HepG2 (cell line): ENCODE measurements around the gene TSPYL6. TPM values are rescaled to one million over a fixed set of nuclear protein-coding genes. Genes with fewer than 3 reads are reported as not detected.

Experiments used
- ATAC-seq: fragments of 200-7000 bp; cut with Tn5 transposase; 3 replicates; pipeline ENCODE4 v1.9.1; 2020; ENCODE audit warnings: mild to moderate bottlenecking, moderate library complexity
- BruUV-seq: library from RNA; stranded (reverse); fragments of 400-500 nt; replicated peaks from 2 replicates; lab custom pipeline; 2021; lab: Mats Ljungman, UMichigan
- CTCF ChIA-PET: fragments of 300-600 bp; formaldehyde crosslinking; extraction: SDS; loops from one replicate; lab custom pipeline; 2021; ENCODE audit warnings: low total read pairs, inconsistent platforms, low intra/inter-chr PET ratio; lab: Yijun Ruan, JAX
- POLR2A ChIA-PET: fragments of 350-600 bp; sonication (Branson Sonifier 250); formaldehyde crosslinking; loops from one replicate; lab custom pipeline; 2020; ENCODE audit warnings: antibody characterized with exemption, inconsistent platforms; lab: Yijun Ruan, JAX
- DNase-seq: peaks from one replicate; pipeline ENCODE4 v3.0.0-alpha.2; 2015; ENCODE audit warnings: low spot score
- FAIRE-seq: peaks from 3 replicates; lab custom pipeline; 2011; peaks lifted over from hg19 to GRCh38; lab: Jason Lieb, UNC
- H2AFZ ChIP-seq: one replicate; pipeline ENCODE4 v1.6.1; 2011; ENCODE audit warnings: low read length, inconsistent platforms
- H3K27ac ChIP-seq: fragments of 300-600 bp; 3 replicates; pipeline ENCODE4 v1.8.0; 2011; ENCODE audit warnings: mixed run types, mild to moderate bottlenecking, mixed read lengths, low read length, inconsistent platforms; ENCODE audit not compliant: insufficient read depth; ENCODE audit errors: extremely low read length
- H3K27me3 ChIP-seq, 2 experiments: fragments of 200-600 bp in 1 of 2; 2 replicates in 1 of 2; 3 replicates in 1 of 2; pipeline versions ENCODE4 v1.6.0 to v1.8.0; 2011; ENCODE audit warnings: low read length in 2 of 2, mild to moderate bottlenecking in 2 of 2, moderate library complexity in 2 of 2, inconsistent platforms in 1 of 2; ENCODE audit not compliant: insufficient read depth in 2 of 2, control insufficient read depth in 1 of 2
- H3K36me3 ChIP-seq, 2 experiments: fragments of 200-600 bp in 1 of 2; replicated peaks in 1 of 2; 2 replicates in 1 of 2; 3 replicates in 1 of 2; pipeline versions ENCODE4 v1.5.1 to v1.8.0; 2011; ENCODE audit warnings: low read length in 2 of 2, inconsistent platforms in 1 of 2; ENCODE audit not compliant: insufficient read depth in 2 of 2, control insufficient read depth in 1 of 2
- H3K4me1 ChIP-seq: 2 replicates; pipeline ENCODE4 v1.5.1; 2012; ENCODE audit warnings: low read length, inconsistent platforms; ENCODE audit not compliant: insufficient read depth
- H3K4me2 ChIP-seq: 2 replicates; pipeline ENCODE4 v1.6.0; 2011; ENCODE audit warnings: low read depth, low read length, inconsistent platforms
- H3K4me3 ChIP-seq, 3 experiments: fragments of 200-600 bp in 1 of 3; sonication (generic), shearing (Covaris generic) in 1 of 3; replicated peaks in 1 of 3; 2 replicates each; pipeline ENCODE4 v1.5.1; 2011 to 2016; ENCODE audit warnings: low read length in 3 of 3, inconsistent platforms in 2 of 3, low read depth in 2 of 3, mild to moderate bottlenecking in 2 of 3, control low read depth in 1 of 3, mixed read lengths in 1 of 3; ENCODE audit not compliant: insufficient read depth in 1 of 3
- H3K79me2 ChIP-seq: one replicate; pipeline ENCODE4 v1.6.1; 2011; ENCODE audit warnings: low read length, inconsistent platforms; ENCODE audit not compliant: insufficient read depth
- H3K9ac ChIP-seq: 2 replicates; pipeline ENCODE4 v1.6.0; 2011; ENCODE audit warnings: mild to moderate bottlenecking, low read depth, low read length, inconsistent platforms; ENCODE audit not compliant: insufficient read depth
- H3K9me3 ChIP-seq: 2 replicates; pipeline ENCODE4 v1.5.1; 2012; ENCODE audit warnings: mild to moderate bottlenecking, low read length
- H4K20me1 ChIP-seq: 2 replicates; pipeline ENCODE4 v1.6.0; 2011; ENCODE audit warnings: inconsistent platforms, mild to moderate bottlenecking, low read length, moderate library complexity; ENCODE audit not compliant: insufficient read depth
- ATF3 ChIP-seq: sonication (generic); formaldehyde crosslinking; IDR thresholded peaks from 2 replicates; pipeline ENCODE4 v1.4.0; 2020; ENCODE audit warnings: missing genetic modification reagents
- E2F1 ChIP-seq: sonication (generic); formaldehyde crosslinking; IDR thresholded peaks from 2 replicates; pipeline ENCODE4 v1.5.0; 2020; ENCODE audit warnings: missing genetic modification reagents
- EP300 ChIP-seq, 3 experiments: sonication (generic) in 1 of 3; formaldehyde crosslinking in 1 of 3; IDR thresholded peaks; 2 replicates each; pipeline versions ENCODE4 v1.5.1 to v1.6.1; 2011 to 2020; ENCODE audit warnings: low read depth in 2 of 3, low read length in 2 of 3, borderline replicate concordance in 1 of 3, improper control_type of control experiment in 1 of 3, mild to moderate bottlenecking in 1 of 3, missing genetic modification reagents in 1 of 3, moderate library complexity in 1 of 3
- FIP1L1 ChIP-seq: fragments of 200-400 bp; formaldehyde crosslinking; IDR thresholded peaks from 2 replicates; pipeline ENCODE4 v1.6.1; 2018; ENCODE audit warnings: low read depth, mild to moderate bottlenecking, low read length, moderate library complexity, borderline replicate concordance; ENCODE audit not compliant: insufficient read depth
- GLI4 ChIP-seq: sonication (generic); formaldehyde crosslinking; IDR thresholded peaks from 2 replicates; pipeline ENCODE4 v1.5.1; 2020; ENCODE audit warnings: missing genetic modification reagents, mild to moderate bottlenecking, moderate library complexity, borderline replicate concordance
- KAT2B ChIP-seq: fragments of 150-350 bp; IDR thresholded peaks from 2 replicates; pipeline ENCODE4 v1.6.1; 2014; ENCODE audit warnings: low read depth, low read length, borderline replicate concordance
- NFE2 ChIP-seq: sonication (generic); formaldehyde crosslinking; IDR thresholded peaks from 2 replicates; pipeline ENCODE4 v1.4.0; 2020; ENCODE audit warnings: missing genetic modification reagents
- PRDM10 ChIP-seq: sonication (generic); formaldehyde crosslinking; IDR thresholded peaks from 2 replicates; pipeline ENCODE4 v1.4.0; 2020; ENCODE audit warnings: low read depth, missing genetic modification reagents
- SNAPC2 ChIP-seq: sonication (generic); formaldehyde crosslinking; IDR thresholded peaks from 2 replicates; pipeline ENCODE4 v1.8.1; 2022; ENCODE audit warnings: mild to moderate bottlenecking, missing genetic modification reagents
- ZBTB4 ChIP-seq: sonication (generic); formaldehyde crosslinking; IDR thresholded peaks from 2 replicates; pipeline ENCODE4 v1.4.0; 2020; ENCODE audit warnings: missing genetic modification reagents, mild to moderate bottlenecking, borderline replicate concordance
- ZFP36 ChIP-seq: fragments of 150-350 bp; IDR thresholded peaks from 2 replicates; pipeline ENCODE4 v1.6.1; 2018; ENCODE audit warnings: borderline replicate concordance, low read length, low read depth; ENCODE audit not compliant: partially characterized antibody
- ZNF564 ChIP-seq: sonication (generic); formaldehyde crosslinking; IDR thresholded peaks from 2 replicates; pipeline ENCODE4 v1.8.1; 2023; ENCODE audit warnings: mild to moderate bottlenecking, missing genetic modification reagents
- ZNF816 ChIP-seq: sonication (generic); formaldehyde crosslinking; IDR thresholded peaks from 2 replicates; pipeline ENCODE4 v1.8.0; 2022; ENCODE audit warnings: missing genetic modification reagents, mild to moderate bottlenecking, borderline replicate concordance
- ZSCAN25 ChIP-seq: sonication (generic); formaldehyde crosslinking; IDR thresholded peaks from 2 replicates; pipeline ENCODE4 v1.8.0; 2022; ENCODE audit warnings: mild to moderate bottlenecking, missing genetic modification reagents
- WGBS: methylation state at CpG from one replicate; pipeline ENCODE4 v1.1.6; 2017; ENCODE audit warnings: low lambda C conversion rate; 5-methylcytosine and 5-hydroxymethylcytosine counted together
- in situ Hi-C: cut with HindIII; loops from 2 replicates; pipeline ENCODE4 v1.10.0; 2017; ENCODE audit warnings: low pct_unique_long_range_greater_than_20kb; ENCODE audit not compliant: extremely low pct_ligation_motif_present
- intact Hi-C: fragments of 100-400 bp; cut with micrococcal nuclease; formaldehyde crosslinking; loops from one replicate; pipeline ENCODE4 v1.10.0; 2022; ENCODE audit not compliant: unreplicated experiment
- polyA plus RNA-seq, 8 experiments: library from polyadenylated mRNA; depleted of rRNA in 3 of 8; stranded (reverse) in 7 of 8; unstranded in 1 of 8; fragments of >200 nt; fragmentation: Illumina TruSeq in 4 of 8; extraction: Trizol in 4 of 8; gene quantifications; 2 replicates each; pipeline versions ENCODE4 v1.2.1 to v1.2.3, GENCODE V29; 2011 to 2016; ENCODE audit warnings: low read depth in 4 of 8, missing spikeins in 1 of 8, mixed read lengths in 1 of 8; ENCODE audit not compliant: insufficient read depth in 1 of 8
- total RNA-seq, 5 experiments: library from RNA; depleted of rRNA; stranded (reverse); fragments of >200 nt; fragmentation: Illumina TruSeq; extraction: Trizol; gene quantifications; 2 replicates each; pipeline ENCODE4 v1.2.3, GENCODE V29; 2016; ENCODE audit warnings: low read depth in 1 of 5

The TSPYL6 gene
- total and polyA plus RNA-seq, 2 of the 13 experiments (the other 11 are each of a cell fraction or from before 2014, with no cell fraction given): 0.03 TPM; not detected in 1

GRCh38 chr2:54207666-54208195 lies 48.3 kb downstream of the TSPYL6 start:
- peak; percentile 67 for FAIRE-seq
- no peaks in the 10 kb centered on the region for H3K27me3 ChIP-seq
- H3K9ac ChIP-seq: peak overlapping the region; percentile 40
- no peaks in the 10 kb centered on the region for H3K79me2 ChIP-seq
- H2AFZ ChIP-seq: no peak overlapping the region
- in situ Hi-C loops (no loop called here), intact Hi-C loops (loop anchor here (1.0 to 10.0 kb wide), 2 partner anchors 27 to 117 kb away; no protein-coding TSS in a partner anchor)
- no peaks in the 10 kb centered on the region for H4K20me1 ChIP-seq
- ChIA-PET CTCF (no interaction called here), POLR2A (interaction anchor here (1.0 to 2.1 kb wide), 3 partner anchors 13 to 92 kb away, joined by 3 to 12 read pairs (median 3); no protein-coding TSS in a partner anchor)
- peak overlapping the region; percentile 76 for H3K27ac ChIP-seq
- ATAC-seq: peak; percentile 99
- DNase-seq: peak; percentile 99
- H3K4me1 ChIP-seq: peaks cover 76% of the 10 kb centered on the region
- H3K36me3 ChIP-seq: no peaks in the 10 kb centered on the region
- H3K4me2 ChIP-seq: peak overlapping the region; percentile 48
- peak overlapping the region in 1 of 3 experiments; percentile 26; a peak in 1 of 6 replicates for H3K4me3 ChIP-seq
- H3K9me3 ChIP-seq: peaks cover 5% of the 10 kb centered on the region
- WGBS: 1% methylated on average over 3 of the region's 3 CpGs
- BruUV-seq: no TSS peak
- TF ChIP-seq ZFP36: no peak
- peak; percentile 93 for TF ChIP-seq PRDM10
- TF ChIP-seq ATF3: 0 out of 2 replicates have a peak, but pooled peaks have one; percentile 46
- TF ChIP-seq GLI4 (CRISPR knock-in tag): no peak
- TF ChIP-seq FIP1L1: no peak
- TF ChIP-seq ZNF564 (CRISPR knock-in tag): peak; percentile 48; the same call in 1 of the 2 replicates
- TF ChIP-seq NFE2 (CRISPR knock-in tag): no peak
- TF ChIP-seq ZBTB4: no peak
- no peak; the same call in 1 of the 2 replicates for TF ChIP-seq ZNF816 (CRISPR knock-in tag)
- peak; percentile 96 to 100 for TF ChIP-seq EP300 (IDR thresholded peaks at IDR 0.05; ENCODE audit: low read depth in 2 of 2, low read length in 2 of 2)
- TF ChIP-seq EP300 (CRISPR knock-in tag; IDR thresholded peaks at IDR 0.05; ENCODE audit: borderline replicate concordance): peak; percentile 99
- TF ChIP-seq E2F1 (CRISPR knock-in tag): peak; percentile 8; the same call in 1 of the 2 replicates
- no peak for TF ChIP-seq KAT2B
- TF ChIP-seq ZSCAN25 (CRISPR knock-in tag): no peak
- no peak for TF ChIP-seq SNAPC2 (CRISPR knock-in tag)
